Stomach (tissue), 4 donors: ENCODE data around the gene COL4A1.

Experiments used
- CTCF ChIP-seq, 7 experiments: fragments of 450-650 bp in 4 of 7; fragments of 200-600 bp in 3 of 7; sonication (generic) in 3 of 7; IDR thresholded peaks; one replicate each; pipeline ENCODE4 v1.5.1; 2016 to 2019; ENCODE audit warnings: antibody characterized with exemption in 7 of 7, control low read depth in 2 of 7, mild to moderate bottlenecking in 1 of 7
- EP300 ChIP-seq: sonication (generic); formaldehyde crosslinking; IDR thresholded peaks from one replicate; pipeline ENCODE4 v1.6.1; 2017; ENCODE audit warnings: antibody characterized with exemption
- POLR2A ChIP-seq, 4 donors: fragments of 450-650 bp; IDR thresholded peaks; one replicate each; pipeline ENCODE4 v1.6.1; 2016; ENCODE audit warnings: antibody characterized with exemption in 4 of 4, control low read depth in 2 of 4, mild to moderate bottlenecking in 1 of 4, moderate library complexity in 1 of 4
- POLR2AphosphoS5 ChIP-seq, 3 donors: sonication (generic); formaldehyde crosslinking; IDR thresholded peaks; one replicate each; pipeline ENCODE4 v1.6.1; 2016; ENCODE audit warnings: antibody characterized with exemption in 3 of 3

GRCh38 chr13:110299283-110299840, 7.6 kb downstream of the COL4A1 start:
- TF ChIP-seq CTCF (IDR thresholded peaks at IDR 0.05), result no peak
- no peak for TF ChIP-seq POLR2A (IDR thresholded peaks at IDR 0.05)
- no peak for TF ChIP-seq POLR2AphosphoS5 (IDR thresholded peaks at IDR 0.05)
- TF ChIP-seq EP300, result no peak
